ENCODE results near the gene TMOD4.

- no peak for TF ChIP-seq CTCF (IDR thresholded peaks at IDR 0.05)
- TF ChIP-seq POLR2A (IDR thresholded peaks at IDR 0.05), result no peak
Measured at GRCh38 chr1:151134396-151134795, 41.4 kb downstream of the TMOD4 start.
